ENCODE data around the gene RIBC1.
"Not testable (repeated sequence)": the region's sequence is repeated elsewhere in the genome, so short reads cannot be mapped to it uniquely, and the experiment has no call there.

Gene RIBC1

GRCh38 chrX:53422861-53423306 is at the start of gene RIBC1:
Gene RIBC1 (plus strand): TSS chrX:53422873. CDS start chrX:53426277, 3,404 bp downstream.
- no peak for DNase-seq

GRCh38 chrX:53373307-53373706 is 49.4 kb upstream of the RIBC1 start:
- no peak for DNase-seq

GRCh38 chrX:53374222-53374820 is 48.4 kb upstream of the RIBC1 start:
- DNase-seq, result no peak

- DNase-seq, result no peak
These were observed 47.8 kb upstream of the RIBC1 start for GRCh38 chrX:53374923-53375322.

GRCh38 chrX:53376888-53377287 is 45.8 kb upstream of the RIBC1 start:
- no peak for DNase-seq

GRCh38 chrX:53377464-53377863 is 45.2 kb upstream of the RIBC1 start:
- DNase-seq, result no peak

GRCh38 chrX:53379008-53379710 is 43.5 kb upstream of the RIBC1 start:
- no peak for DNase-seq

- no peak for DNase-seq
These were observed 42.9 kb upstream of the RIBC1 start for GRCh38 chrX:53379747-53380146.

- DNase-seq, result no peak
These were observed 39.1 kb upstream of the RIBC1 start for GRCh38 chrX:53383376-53384076.

GRCh38 chrX:53395605-53396298 is 26.9 kb upstream of the RIBC1 start:
- DNase-seq, result no peak

- DNase-seq, result no peak
These were observed 24.5 kb upstream of the RIBC1 start for GRCh38 chrX:53398216-53398615.

GRCh38 chrX:53403535-53403934 is 19.1 kb upstream of the RIBC1 start:
- no peak for DNase-seq

GRCh38 chrX:53412446-53412845 is 10.2 kb upstream of the RIBC1 start:
- no peak for DNase-seq

- not testable (repeated sequence) for DNase-seq
These were observed 2.3 kb upstream of the RIBC1 start for GRCh38 chrX:53420351-53420750.

GRCh38 chrX:53421125-53421524 is 1.5 kb upstream of the RIBC1 start:
- no peak for DNase-seq

- no peak for DNase-seq
These were observed 944 bp upstream of the RIBC1 start for GRCh38 chrX:53421772-53422085.

- peak; percentile 100 for DNase-seq
These were observed 400 bp upstream of the RIBC1 start, which contains the start of gene SMC1A for GRCh38 chrX:53422086-53422860. Gene SMC1A (minus strand): TSS chrX:53422654. CDS start chrX:53422600, 54 bp downstream.

GRCh38 chrX:53429755-53430154 is 7.1 kb downstream of the RIBC1 start:
- DNase-seq, result no peak

GRCh38 chrX:53430231-53430630 is 7.6 kb downstream of the RIBC1 start:
- no peak for DNase-seq

- peak; percentile 88 for DNase-seq
These were observed 11.3 kb downstream of the RIBC1 start, which contains the start of gene HSD17B10 for GRCh38 chrX:53433651-53434639. Gene HSD17B10 (minus strand): TSS chrX:53434370. CDS start chrX:53434345, 25 bp downstream.

GRCh38 chrX:53435997-53436396 is 13.3 kb downstream of the RIBC1 start:
- DNase-seq, result peak; percentile 78
